Activated CD4-positive, alpha-beta T cell treated with anti-CD3 and anti-CD28 coated beads for 48 hours (primary cell): ENCODE results near the gene CCDC187.

Source experiments
- DNase-seq: peaks from one replicate; pipeline ENCODE4 v3.0.0-alpha.2; 2020

Gene CCDC187

DNA sequence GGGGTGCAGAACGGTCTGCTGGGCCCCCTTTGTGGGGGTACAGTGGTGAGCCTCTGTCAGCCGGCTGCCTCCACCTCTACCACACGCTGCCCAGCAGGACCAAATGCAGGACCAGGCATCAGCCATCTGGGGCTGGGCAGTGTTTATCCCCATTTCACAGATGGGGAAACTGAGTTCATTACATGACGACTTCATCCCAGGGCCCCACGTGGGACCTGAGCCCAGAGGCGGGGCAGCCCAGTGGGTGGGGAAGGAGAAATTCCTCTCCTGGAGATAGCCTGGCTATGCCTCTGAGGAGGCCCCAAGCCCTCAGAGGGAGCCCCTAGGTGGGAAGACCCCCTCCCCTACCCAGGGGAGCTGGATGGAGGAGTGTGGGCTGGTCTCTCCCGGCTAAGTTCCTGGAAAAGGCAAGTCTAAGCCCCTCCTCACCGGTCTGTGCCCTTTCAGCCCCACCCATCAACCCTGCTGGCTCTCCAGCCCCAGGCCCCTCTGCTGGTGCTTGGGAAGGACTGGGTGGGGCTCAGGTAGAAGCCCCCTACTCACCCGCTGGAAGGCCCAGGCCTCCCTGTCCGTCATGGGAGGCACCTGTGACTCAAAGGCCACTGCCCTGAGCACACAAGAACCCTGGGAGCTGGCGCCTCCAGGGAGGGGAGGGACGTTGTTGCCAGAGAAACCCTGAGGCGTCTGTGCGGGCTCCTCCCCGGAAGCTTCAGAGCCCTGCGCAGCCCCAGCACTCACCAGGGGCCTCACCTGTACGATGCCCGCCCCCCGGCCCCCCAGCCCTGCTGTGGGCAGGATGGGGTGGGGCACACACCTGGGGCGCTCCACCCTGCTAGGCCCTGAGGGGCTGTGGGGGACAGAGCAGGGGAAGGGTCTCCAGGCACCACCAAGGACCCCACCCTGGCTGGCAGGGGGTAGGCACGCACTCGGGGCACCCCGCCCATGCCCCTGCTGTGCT lies 7.4 kb upstream of the CCDC187 start:
- no peak for DNase-seq

DNA sequence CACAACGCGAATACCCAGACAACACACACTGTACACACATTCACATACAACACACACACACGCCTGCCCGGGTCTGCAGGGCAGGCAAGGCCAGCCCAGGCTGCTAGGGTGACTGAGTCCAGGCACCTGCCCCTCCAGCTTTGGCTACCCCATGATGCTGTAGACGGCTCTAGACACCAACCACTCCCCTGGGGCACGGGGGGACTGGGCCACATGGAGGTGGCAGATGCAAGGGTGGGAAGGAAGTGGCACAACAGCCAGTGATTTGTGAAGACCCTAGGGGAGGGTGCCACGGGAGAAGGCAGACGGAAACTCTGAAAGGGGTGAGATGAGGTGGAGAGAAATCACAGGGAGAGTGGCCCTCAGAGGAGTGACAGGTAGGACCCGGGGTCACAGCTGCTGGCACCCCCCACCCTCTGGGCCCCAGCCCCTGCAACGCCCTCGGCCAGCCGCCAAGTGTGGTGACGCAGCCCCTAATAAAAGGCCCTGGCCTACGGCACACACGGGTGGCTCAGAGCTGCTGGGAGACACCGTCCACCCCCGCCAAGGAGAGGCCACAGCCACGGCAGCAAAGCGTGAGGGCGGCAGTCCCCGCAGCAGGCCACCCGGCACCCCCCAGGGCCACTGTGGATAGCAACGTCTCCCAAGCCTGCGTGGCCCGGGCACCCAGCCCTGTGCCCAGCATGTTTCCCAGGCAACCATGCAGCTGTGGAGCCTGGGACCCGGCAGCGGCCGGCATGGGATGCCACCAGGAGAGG lies 6.6 kb upstream of the CCDC187 start:
- DNase-seq: no peak

DNA sequence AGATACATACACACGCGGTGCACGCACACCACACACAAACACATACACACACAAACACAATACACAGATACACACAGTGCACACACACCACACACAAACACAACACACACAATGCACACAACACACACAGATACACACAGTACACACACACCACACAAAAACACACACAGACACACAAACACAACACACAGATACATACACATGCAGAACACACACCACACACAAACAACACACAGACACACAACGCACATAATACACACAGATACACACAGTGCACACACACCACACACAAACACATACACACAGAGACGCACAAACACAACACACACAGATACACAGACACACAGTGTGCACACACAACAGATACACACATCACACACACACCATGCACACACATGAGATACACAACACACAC lies 5.9 kb upstream of the CCDC187 start:
- no peak for DNase-seq

DNA sequence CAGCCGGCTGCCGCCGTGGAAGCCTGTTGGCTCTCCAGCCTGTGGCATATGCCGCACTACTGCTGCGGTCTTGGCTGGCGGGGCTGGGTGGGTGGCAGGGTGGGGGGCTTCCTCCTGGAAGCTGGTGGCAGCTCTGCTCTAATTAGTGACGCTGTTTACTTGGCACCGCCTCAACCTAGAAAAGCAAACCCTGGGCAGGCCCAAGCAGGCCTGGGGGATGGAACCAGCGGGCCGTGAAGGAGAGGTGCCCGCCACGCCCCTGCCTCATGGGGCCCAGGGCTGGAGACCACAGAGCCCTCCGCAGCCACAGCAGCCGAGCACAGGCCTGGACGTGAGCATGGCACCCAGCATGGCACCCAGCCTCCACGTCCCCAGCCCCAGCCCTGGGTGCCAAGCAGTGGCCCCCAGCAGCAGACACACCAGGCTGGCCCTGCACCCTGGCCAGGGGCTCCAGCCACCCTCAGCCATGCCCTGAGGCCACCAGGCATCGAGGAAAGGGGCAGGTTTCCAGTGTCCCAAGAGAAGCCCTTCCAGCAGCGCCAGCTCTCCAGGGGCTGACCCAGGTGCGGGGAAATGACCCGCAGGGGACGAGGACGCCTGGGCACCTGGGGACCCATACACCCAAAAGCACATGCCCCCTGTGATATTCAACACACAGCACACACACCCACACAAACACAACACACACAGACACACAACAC lies 5.4 kb upstream of the CCDC187 start:
- no peak for DNase-seq

DNA sequence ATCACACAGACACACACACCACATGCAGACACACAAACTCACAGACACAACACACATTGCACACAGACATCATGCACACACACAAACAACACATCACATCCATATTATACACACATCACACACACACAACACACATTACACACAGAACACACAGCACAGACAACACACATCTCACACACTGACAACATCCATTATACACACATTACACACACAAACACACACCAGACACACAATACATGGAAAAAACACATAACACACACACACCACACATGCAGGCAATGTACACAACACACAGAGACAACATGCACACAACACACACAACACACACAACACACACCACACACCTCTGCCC lies 4.8 kb upstream of the CCDC187 start:
- no peak for DNase-seq

DNA sequence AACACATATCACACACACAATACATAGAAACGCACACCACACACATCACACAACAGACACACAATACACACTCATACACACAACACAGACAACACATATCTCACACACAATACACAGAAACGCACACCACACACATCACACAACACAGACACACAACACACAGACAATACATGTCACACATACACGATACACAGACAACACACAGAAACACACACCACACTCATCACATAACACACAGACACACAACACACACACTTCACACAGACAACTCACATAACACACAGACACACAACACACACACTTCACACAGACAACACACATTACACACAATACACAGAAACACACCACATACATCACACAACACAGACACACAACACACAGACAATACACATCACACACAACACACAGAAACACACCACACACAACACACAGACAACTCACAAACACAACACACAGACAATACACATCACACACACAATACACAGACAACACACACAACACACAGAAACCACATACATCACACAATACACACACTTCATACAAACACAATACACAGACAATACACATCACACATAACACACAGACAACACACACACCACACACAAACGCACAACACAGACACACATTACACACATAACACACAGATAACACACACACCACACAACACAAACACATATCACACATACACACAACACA lies 4.3 kb upstream of the CCDC187 start:
- no peak for DNase-seq

DNA sequence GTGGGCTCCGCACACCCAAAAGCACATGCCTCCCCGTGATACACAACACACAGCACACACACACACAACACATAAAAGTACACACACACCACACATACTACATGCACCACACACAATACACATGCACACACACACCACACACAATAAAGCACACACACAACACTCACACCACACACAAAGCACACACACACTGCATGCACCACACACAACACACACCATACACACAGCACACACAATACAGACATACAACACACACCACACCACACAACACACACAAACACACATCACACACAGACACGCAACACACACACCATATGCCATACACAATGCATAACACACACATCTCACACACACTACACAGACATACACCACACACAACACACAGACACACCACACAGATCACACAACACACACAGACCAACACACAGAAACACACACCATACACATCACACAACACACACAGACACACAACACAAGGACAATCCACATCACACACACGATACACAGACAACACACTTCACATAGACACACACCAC lies 3.4 kb upstream of the CCDC187 start:
- DNase-seq: no peak

DNA sequence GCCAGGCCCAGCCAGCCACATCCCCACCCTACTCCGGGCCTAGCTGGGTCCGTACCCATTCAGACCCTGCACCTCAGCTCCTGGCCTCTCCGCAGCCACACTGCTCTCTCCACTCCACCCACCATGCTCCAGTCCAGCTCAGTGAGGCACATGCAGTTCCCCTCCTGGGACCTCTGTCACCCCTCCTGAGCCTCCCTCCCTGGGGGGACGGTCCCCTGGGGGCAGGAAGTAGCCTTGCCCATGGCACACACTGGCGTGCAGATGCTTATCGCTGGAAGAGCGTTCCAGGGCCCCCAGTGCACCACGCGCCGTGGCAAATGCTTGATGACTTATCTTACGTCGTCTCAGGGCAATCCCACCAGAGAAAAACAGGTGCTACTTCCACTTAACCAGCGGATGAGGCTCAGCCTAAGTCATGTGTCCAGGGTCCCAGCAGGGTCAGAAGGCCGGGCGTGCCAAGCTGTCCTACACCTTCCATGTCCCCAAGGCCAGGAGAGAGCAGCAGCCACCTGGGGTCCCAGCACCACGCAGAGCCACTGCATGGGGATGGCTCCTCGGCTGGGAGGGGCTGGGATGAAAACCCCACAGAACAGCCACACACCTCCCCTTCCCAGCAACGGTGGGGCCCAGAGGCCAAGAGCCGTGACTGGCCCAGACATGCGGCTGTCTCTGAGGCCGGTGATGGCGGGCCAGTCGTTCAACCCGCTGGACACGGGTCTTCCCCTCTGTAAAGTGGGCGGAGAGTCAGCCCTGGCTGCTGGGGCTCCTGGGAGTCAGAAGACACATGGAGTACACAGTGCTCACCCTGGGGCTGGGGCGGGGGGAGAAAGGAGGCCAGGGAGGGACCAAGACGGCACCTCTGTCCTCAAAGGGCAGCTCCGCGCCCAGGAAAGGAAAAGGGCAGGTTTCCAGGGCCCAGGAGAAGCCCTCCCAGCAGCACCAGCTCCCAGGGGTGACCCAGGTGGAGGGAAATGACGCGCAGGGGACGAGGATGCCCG lies 2.6 kb upstream of the CCDC187 start:
- no peak for DNase-seq

DNA sequence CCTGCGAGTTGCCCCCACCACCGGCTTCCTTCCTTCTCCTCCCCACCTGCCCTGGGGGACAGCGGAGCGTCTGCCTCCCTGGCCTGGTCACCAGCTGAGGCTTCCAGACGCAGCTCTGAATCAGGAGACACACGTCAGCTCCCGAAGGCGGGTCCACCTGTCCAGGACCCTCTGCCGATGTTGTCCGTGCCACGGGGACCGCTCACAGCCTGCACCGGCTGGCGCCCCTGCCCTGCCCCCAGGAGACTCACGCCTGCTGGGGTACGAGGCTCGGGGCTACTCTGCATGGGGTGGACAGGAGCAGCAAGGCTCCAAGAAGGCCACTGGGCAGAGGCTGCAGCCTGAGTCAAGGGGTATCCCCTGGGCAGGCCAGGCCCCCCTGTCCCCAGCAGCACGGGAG lies 1.9 kb upstream of the CCDC187 start:
- DNase-seq: no peak

DNA sequence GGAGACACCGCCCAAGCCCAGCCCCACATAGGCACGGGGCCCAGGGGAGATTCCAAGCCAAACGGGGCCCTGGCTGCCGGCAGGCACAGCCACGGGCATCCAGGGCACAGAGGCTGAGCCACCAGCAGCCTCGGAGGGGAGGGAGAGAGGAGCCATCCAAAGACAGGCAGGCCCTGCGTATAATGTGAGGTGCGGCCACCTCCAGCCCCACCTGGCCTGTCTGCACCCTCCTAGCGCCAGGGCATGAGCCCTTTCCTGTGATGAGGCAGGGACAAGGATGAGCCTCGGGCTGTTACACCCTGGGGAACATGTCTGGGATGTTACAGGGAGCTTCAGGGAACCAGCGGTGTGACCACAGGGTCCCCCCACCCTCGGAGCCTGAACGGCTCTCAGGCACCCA lies 1.1 kb upstream of the CCDC187 start:
- DNase-seq: no peak

DNA sequence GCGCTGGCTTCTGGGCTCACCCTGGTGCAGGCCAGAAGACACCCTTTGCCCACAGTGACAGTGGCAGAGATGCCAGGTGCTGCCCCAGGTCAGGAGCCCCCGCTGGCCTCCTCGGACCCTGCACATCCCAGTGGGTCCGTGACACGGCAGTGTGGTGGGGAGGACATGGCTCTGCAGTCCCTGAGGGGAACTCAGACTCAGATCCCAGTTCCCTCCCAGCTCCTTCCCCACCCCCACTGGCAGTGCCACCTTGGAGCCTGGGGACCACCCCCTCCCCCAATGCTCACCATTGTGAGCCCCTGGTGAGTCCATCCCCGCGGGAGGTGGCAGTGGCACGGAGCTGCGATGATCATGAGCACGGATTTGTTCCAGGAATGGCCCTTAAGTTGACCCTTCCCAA lies 562 bp upstream of the CCDC187 start:
- no peak for DNase-seq

DNA sequence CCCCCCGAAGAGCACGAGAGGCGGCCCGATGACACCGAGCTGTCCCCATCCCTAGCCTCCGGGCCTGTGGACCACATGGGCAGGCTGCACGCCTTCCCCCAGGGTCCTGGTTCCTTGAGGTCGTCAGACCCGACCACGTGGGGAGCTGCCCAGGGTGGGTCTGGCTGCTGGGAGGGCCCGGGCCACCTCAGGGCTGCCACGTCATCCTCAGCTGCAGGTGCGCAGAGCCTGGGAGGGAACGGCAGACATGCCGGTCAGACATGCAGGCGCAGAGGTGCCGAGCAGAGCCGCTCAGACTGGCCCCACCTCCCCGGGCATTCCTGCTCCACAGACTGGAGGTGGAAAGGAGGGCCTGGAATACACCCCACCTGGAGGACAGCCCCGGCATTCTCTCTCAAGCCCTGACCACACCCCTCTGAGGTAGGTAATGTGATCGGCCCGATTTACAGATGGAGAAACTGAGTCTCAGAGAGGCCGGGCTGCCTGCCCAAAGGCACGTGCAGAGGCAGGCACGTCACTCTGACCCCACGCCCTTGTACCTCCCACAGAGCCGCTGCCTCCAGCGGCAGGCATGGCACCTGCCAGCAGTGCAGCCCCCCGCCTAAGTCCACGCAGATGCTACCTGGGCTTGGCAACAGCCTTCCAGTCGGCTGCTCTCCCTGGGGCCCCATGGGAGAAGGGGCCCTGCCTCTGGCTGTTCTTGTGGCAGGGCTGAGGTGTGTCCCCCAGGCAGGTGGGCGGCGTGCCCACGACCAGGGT lies 649 bp downstream of the CCDC187 start:
- DNase-seq: no peak

DNA sequence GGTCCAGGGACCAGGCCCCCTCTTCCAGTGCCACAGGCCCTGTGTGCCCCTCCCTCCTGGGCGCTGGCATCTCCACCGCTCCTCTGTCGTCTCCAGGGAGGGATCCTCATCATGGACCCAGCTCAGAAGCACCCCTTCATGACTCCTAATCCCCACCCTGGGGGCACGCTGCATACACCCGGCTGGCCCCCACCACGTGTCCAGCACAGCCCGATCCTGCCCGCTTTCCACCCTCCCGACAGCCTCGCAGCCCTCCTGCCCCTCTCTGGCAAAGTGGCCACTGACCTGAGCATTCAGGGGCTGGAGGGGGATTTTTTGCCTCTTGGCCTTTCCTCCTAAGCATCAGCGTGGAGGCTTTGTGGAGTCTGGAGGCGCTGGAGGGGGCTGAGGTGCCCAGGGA lies 1.4 kb downstream of the CCDC187 start:
- DNase-seq: no peak

DNA sequence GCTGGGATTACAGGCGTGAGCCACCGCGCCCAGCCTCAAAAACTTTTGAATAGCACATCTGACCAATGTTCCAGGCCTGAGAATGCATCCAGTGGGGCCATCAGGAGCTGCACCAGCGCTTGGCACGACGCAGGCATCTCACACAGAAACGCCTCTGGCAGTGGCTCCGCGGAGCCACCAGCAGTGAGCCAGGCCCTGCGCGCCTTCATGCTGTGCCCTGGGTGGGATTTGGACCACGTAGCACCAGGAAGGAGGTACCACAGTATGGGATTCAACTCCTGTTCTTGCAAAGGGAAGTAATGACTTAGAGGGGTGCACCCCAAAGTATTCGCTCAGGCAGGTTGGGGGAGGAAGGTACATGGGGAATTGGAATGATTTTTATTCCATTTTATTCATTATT lies 3.0 kb downstream of the CCDC187 start:
- no peak for DNase-seq

DNA sequence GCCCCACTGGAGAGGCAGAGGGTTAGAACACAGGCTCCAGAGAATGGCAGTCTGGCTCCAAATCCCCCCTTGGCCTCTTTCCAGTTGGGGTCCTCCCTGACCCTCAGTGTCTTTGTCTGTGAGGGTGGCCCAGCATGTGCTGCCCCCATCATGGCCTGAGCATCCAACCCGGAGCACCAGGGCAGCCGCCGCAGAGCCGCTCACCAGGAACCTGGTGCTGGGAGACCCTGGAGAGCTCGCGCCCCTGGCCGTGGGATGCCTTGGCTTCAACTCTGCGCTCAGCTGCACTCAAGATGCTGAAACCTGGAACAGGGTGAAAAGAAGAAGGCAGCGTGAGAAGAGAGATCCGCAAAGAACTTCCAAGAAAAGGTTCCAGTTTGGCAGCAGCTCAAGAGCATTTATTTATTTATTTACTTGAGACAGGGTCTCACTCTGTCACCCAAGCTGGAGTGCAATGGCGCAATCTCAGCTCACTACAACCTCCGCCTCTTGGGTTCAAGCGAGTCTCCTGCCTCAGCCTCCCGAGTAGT lies 3.8 kb downstream of the CCDC187 start:
- no peak for DNase-seq

DNA sequence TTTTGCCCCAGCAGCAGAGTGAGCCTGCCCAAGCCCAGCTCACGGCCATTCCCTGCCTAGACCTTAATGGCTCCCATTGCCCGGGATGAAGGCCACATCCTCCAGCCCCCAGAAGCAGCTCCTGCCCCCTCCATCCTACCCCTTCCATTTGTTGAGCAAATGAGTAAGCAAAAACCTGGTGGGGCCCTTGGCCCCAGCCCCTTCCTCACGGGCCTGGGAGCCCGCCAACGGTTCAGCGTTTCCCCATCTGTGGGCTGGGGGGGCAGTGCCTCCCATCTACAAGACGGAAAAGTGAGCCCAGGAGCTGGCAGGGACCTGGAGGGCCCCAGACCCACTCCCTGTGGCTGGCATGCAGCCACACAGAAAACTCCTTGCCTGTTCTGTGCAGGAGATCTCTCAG lies 4.4 kb downstream of the CCDC187 start:
- no peak for DNase-seq

DNA sequence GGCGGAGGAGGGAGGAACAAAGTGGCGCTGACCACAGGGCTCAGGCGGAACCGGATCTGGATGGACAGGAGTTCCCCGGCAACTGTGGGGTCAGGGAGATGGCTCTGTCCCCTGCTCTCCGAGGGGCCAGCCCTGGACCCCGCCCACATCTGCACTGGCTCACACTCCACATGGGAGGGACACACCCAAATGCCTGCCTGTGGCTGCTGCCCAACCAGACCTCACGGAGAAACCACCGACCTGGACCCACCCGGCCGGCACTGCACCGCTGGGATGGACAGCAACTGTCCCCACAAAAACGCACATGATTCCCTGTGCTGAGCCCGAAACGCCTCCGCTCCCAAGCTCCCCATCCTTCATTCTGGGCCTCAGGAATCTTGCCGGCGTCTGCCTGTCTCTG lies 4.8 kb downstream of the CCDC187 start:
- DNase-seq: no peak

DNA sequence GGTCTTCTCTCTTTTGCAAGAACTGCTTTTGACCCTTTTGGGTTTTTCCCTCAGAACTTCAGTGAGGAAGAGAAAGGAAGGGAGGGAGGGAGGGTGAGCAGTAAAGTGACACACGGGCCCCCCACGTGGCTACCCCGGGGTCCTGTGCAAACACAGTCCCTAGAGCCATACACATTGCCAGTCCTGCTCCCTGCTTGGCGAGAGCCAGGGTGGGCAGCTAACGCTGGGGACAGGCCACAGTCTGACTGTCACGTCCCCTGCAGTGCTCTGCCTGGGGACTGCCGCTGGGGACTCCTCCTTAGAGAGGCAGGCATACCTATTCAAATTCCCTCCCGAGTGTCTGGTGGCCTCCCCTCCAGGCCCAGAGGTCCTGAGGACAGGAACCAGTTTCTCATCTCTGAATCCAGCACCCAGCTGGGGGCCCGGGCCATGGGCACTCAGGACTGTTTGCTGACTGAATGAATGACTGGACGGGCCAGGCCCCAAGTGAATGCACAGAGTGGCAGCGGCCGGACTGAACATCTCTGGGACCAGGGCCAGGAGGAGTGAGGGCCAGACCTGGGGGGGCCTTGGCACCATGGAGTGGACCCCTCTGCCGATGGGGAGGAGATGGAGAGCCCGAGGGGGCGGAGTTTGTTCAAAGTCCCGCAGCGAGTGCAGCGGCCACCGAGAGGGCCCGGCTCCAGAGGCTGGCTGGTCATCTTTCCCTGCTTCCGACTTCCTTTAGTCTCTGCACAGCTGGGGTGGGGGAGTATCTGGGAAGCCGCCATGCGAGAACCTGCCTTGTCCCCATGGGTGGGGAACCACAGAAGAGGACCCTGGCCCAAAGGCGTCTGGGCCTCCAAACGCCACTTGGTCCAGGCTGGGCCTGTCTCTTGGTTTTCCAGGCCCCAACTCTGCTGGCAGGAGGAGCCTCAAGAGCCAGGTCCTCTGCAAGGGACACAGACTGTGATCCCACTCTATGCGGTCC lies 5.8 kb downstream of the CCDC187 start:
- no peak for DNase-seq

DNA sequence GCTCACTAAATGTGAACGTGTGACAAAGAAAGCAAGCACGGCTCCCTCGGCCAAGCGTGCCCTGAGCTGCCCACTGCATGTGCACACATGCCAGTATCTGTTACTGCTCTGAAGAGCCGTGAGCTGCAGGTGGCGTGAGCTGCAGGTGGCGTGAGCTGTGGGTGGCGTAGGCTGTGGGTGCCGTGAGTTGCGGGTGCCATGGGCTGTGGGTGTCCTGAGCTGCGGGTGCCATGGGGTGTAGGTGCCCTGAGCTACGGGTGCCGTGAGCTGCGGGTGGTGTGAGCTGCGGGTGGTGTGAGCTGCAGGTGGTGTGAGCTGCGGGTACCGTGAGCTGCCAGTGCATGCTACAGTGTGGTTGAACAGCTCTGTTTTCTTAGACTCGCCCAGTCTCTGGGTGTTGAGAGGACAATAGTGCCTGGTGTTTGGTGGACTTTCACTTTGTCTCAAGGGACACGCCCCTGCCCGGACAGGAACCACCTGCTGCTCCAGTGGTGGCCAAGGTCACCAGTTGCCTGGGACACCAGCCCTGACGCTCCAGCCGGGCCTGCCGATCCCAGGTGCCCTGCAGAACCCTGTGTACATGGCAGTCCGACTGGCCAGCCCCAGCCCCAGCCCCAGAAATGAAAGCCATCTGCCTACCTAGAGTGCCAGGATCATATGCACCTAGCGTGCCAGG lies 6.7 kb downstream of the CCDC187 start:
- DNase-seq: no peak
